ENCODE data around the gene SYAP1. TPM values are rescaled to one million over a fixed set of nuclear protein-coding genes. Genes with fewer than 3 reads are reported as not detected.

The SYAP1 gene
- total and polyA plus RNA-seq, 9 of the 15 experiments (the other 6 are each of a cell fraction or from before 2014, with no cell fraction given), result 5.7 to 35.3 (median 27.6) TPM

GRCh38 chrX:16712548-16713155 lies 6.8 kb upstream of the SYAP1 start, which contains the start of gene CTPS2 (continued):
- TF ChIP-seq ZMIZ1 (IDR thresholded peaks at IDR 0.05; ENCODE audit: low read depth in 2 of 2, low read length in 2 of 2), result no peak; a peak in 1 of 4 replicates
- TF ChIP-seq GABPB1 (CRISPR knock-in tag; IDR thresholded peaks at IDR 0.05), result no peak
- no peak for TF ChIP-seq ZNF830 (CRISPR knock-in tag; IDR thresholded peaks at IDR 0.05)
- TF ChIP-seq ETV1 (tag; conservative IDR thresholded peaks at IDR 0.05; ENCODE audit: low read depth), result no peak
- TF ChIP-seq ZBTB1 (CRISPR knock-in tag; IDR thresholded peaks at IDR 0.05; ENCODE audit: borderline replicate concordance, low read depth), result no peak
- 0 out of 2 replicates have a peak, but pooled peaks have one; percentile 21 for TF ChIP-seq ZNF766 (CRISPR knock-in tag; conservative IDR thresholded peaks at IDR 0.05)
- TF ChIP-seq UBTF (IDR thresholded peaks at IDR 0.05; ENCODE audit: borderline replicate concordance in 1 of 2, low read depth in 2 of 2, low read length in 2 of 2), result peak in 1 of 2 experiments; percentile 96; a peak in 2 of 4 replicates
- TF ChIP-seq EP400 (IDR thresholded peaks at IDR 0.05), result peak; percentile 57; the same call in 1 of the 2 replicates
- TF ChIP-seq GATAD2B (IDR thresholded peaks at IDR 0.05; ENCODE audit: borderline replicate concordance), result no peak
- no peak for TF ChIP-seq SOX6 (IDR thresholded peaks at IDR 0.05)
- TF ChIP-seq MAFK (IDR thresholded peaks at IDR 0.05; ENCODE audit: low read length), result no peak
- TF ChIP-seq ZNF707 (CRISPR knock-in tag; conservative IDR thresholded peaks at IDR 0.05), result no peak
- TF ChIP-seq MBD1 (CRISPR knock-in tag; IDR thresholded peaks at IDR 0.05), result no peak
- peak; percentile 76 for TF ChIP-seq TAF9B (IDR thresholded peaks at IDR 0.05; ENCODE audit: partially characterized antibody)
- no peak for TF ChIP-seq ZNF212 (CRISPR knock-in tag; IDR thresholded peaks at IDR 0.05)
- TF ChIP-seq FOXJ3 (CRISPR knock-in tag; IDR thresholded peaks at IDR 0.05), result no peak
- no peak for TF ChIP-seq ZFP36 (IDR thresholded peaks at IDR 0.05; ENCODE audit: low read depth, low read length, partially characterized antibody)
- no peak for TF ChIP-seq CHD2 (IDR thresholded peaks at IDR 0.05; ENCODE audit: low read depth, low read length)
- no peak for TF ChIP-seq CHD4 (IDR thresholded peaks at IDR 0.05; ENCODE audit: insufficient read depth, insufficient replicate concordance, low read depth, low read length, poor library complexity, severe bottlenecking)
- TF ChIP-seq POLR2A (conservative IDR thresholded peaks at IDR 0.05), result peak; percentile 84

Measured in K562 (cell line).